Uterus (tissue), 2 donors: ENCODE results near the gene RAE1.

Experiments used
- POLR2A ChIP-seq, 2 donors: fragments of 450-650 bp; IDR thresholded peaks; one replicate each; pipeline ENCODE4 v1.6.1; 2016; ENCODE audit warnings: antibody characterized with exemption in 2 of 2, mild to moderate bottlenecking in 1 of 2, moderate library complexity in 1 of 2
- TF ChIP-seq, protein P1 (sequence below), 4 experiments: fragments of 200-600 bp in 2 of 4; fragments of 450-650 bp in 2 of 4; sonication (generic) in 2 of 4; IDR thresholded peaks; one replicate each; pipeline ENCODE4 v1.5.1; 2016 to 2019; ENCODE audit warnings: antibody characterized with exemption in 4 of 4, mild to moderate bottlenecking in 2 of 4, moderate library complexity in 1 of 4

DNA sequence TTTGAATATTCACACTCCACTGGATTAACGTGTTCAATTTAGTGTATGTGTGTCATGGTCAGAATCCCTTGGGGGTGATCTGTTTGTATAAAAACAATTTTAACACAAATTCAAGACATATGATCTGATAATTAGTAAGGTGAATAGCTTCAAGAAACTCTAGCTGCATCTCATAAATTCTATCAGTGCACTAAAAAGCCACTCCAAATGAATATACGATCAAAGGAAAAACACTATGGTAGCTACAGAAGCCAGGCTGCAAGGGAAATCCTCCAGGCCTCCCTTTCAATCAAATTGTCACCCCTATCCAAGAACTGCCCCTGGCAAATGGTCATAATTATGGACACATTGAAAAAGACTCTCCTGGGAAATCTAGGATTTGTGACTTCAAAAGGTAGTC lies 9.4 kb upstream of the RAE1 start:
- no peak for TF ChIP-seq POLR2A (IDR thresholded peaks at IDR 0.05)
- TF ChIP-seq, protein P1, sequence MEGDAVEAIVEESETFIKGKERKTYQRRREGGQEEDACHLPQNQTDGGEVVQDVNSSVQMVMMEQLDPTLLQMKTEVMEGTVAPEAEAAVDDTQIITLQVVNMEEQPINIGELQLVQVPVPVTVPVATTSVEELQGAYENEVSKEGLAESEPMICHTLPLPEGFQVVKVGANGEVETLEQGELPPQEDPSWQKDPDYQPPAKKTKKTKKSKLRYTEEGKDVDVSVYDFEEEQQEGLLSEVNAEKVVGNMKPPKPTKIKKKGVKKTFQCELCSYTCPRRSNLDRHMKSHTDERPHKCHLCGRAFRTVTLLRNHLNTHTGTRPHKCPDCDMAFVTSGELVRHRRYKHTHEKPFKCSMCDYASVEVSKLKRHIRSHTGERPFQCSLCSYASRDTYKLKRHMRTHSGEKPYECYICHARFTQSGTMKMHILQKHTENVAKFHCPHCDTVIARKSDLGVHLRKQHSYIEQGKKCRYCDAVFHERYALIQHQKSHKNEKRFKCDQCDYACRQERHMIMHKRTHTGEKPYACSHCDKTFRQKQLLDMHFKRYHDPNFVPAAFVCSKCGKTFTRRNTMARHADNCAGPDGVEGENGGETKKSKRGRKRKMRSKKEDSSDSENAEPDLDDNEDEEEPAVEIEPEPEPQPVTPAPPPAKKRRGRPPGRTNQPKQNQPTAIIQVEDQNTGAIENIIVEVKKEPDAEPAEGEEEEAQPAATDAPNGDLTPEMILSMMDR (IDR thresholded peaks at IDR 0.05) = no peak
